SK-N-MC (cell line): ENCODE measurements around the gene HNRNPUL2.
"Not testable (repeated sequence)": the region's sequence is repeated elsewhere in the genome, so short reads cannot be mapped to it uniquely, and the experiment has no call there.

Experiments used
- EZH2 ChIP-seq: fragments of 200-600 bp; sonication (generic); IDR thresholded peaks from one replicate; pipeline ENCODE4 v1.6.1; 2017; ENCODE audit warnings: antibody characterized with exemption
- FOXP2 ChIP-seq: optimal IDR thresholded peaks from 2 replicates; pipeline ENCODE3; 2011; ENCODE audit warnings: mild to moderate bottlenecking, moderate library complexity; ENCODE audit not compliant: insufficient read depth; ENCODE audit errors: extremely low read length, control extremely low read depth
- POLR2AphosphoS5 ChIP-seq: IDR thresholded peaks from 2 replicates; pipeline ENCODE4 v1.6.1; 2012; ENCODE audit warnings: mild to moderate bottlenecking, low read depth, low read length, borderline replicate concordance

GRCh38 chr11:62749931-62750330 is 22.7 kb upstream of the HNRNPUL2 start:
- not testable (repeated sequence) for TF ChIP-seq POLR2AphosphoS5, EZH2, FOXP2
